IPS DF 6.9 (cell line): Measurements from ENCODE around the gene CD7.

Experiments used
- DNase-seq: peaks from one replicate; pipeline ENCODE4 v3.0.0-alpha.2; 2013; ENCODE audit warnings: low read depth, low spot score
- H3K27ac ChIP-seq: one replicate; pipeline ENCODE4 v1.5.1; 2013; ENCODE audit warnings: low read length, control low read depth
- H3K27me3 ChIP-seq: 2 replicates; pipeline ENCODE4 v1.6.1; 2013; ENCODE audit warnings: mild to moderate bottlenecking, low read length; ENCODE audit not compliant: control insufficient read depth, insufficient read depth
- H3K36me3 ChIP-seq: 2 replicates; pipeline ENCODE4 v1.6.1; 2013; ENCODE audit warnings: low read length; ENCODE audit not compliant: control insufficient read depth, insufficient read depth
- H3K4me1 ChIP-seq: 2 replicates; pipeline ENCODE4 v1.6.1; 2013; ENCODE audit warnings: low read length; ENCODE audit not compliant: control insufficient read depth, insufficient read depth
- H3K4me3 ChIP-seq: 2 replicates; pipeline ENCODE4 v1.5.1; 2013; ENCODE audit warnings: mild to moderate bottlenecking, low read length
- H3K9me3 ChIP-seq: 2 replicates; pipeline ENCODE4 v1.6.1; 2013; ENCODE audit warnings: low read length, inconsistent platforms; ENCODE audit not compliant: control insufficient read depth, insufficient read depth
- WGBS: extraction: QIAGEN DNeasy Blood & Tissue Kit; methylation state at CpG from one replicate; pipeline ENCODE4 v1.1.7; 2013; ENCODE audit warnings: mixed read lengths, missing lambda C conversion rate; ENCODE audit not compliant: insufficient read length, insufficient coverage; 5-methylcytosine and 5-hydroxymethylcytosine counted together

The CD7 gene

DNA sequence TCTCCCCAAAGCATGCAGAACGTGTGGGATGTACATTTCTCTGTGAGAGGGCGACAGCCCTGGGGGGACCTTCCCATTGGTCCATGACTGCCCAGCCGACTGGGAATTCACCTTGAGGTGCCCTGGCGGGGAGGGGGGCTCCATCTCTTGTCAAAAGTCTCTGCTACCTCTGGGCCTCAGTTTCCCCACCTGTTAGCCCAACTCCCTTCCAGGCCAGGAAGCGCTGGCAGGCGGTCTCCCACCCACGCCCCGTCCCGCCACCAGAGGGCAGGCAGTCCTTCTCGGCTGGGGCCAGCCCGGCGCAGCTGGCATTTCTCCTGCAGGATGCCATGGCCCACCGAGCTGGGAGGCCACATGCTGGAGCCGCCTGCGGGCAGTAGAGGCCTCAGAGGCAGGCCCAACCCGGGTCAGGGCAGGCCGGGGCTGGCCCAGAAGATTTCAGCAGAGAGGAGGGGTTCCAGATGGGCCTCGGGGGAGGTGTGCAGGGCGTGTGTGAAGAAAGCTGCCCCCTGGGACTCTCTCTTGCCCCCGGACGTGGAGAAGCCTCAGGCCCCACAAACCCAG, 16.6 kb downstream of the CD7 start:
- WGBS = no CpG with 5 or more reads among the region's 21 CpGs

DNA sequence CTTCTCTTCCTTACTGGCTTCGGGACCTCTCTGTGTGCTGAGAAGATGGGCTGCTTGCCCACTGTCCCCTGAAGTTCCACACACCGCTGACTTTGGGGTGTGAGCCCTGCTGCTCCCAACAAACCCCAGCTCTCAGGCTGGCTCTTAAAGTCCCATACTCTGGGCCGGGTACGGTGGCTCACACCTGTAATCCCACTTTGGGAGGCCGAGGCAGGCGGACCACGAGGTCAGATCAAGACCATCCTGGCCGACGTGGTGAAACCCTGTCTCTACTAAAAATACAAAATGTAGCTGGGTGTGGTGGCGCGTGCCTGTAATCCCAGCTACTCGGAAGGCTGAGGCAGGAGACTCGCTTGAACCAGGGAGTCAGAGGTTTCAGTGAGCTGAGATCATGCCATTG, 17.2 kb downstream of the CD7 start:
- no CpG with 5 or more reads among the region's 13 CpGs for WGBS

More for the DNA sequence above, 16.6 kb downstream of the CD7 start:
- Histone ChIP-seq H3K27ac (no peak overlapping the region), H3K4me3 (no peak overlapping the region), H3K36me3 (no peaks in the 10 kb centered on the region), H3K27me3 (no peaks in the 10 kb centered on the region), H3K9me3 (no peaks in the 10 kb centered on the region), H3K4me1 (no peaks in the 10 kb centered on the region)
- DNase-seq = no peak

DNA sequence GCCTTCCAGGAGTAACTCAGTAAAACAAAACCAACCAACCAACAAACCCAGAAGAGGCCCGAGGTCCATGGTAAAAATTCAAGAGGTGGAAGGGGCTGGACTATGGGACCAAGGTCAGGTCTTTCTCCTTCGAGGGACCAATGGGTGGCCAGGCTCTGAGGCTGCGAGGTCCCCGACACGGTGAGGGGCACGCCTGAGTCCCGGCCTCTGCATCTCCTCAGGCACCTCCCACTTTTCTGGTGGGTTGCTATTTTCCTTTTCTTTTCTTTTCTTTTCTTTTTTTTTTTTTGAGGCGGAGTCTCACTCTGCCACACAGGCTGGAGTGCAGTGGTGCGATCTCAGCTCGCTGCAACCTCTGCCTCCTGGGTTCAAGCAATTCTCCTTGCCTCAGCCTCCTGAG, 18.0 kb downstream of the CD7 start:
- no peaks in the 10 kb centered on the region for H3K27me3 ChIP-seq
- H3K4me3 ChIP-seq = no peak overlapping the region
- no peaks in the 10 kb centered on the region for H3K36me3 ChIP-seq
- DNase-seq = no peak
- no CpG with 5 or more reads among the region's 10 CpGs for WGBS
- H3K27ac ChIP-seq = no peak overlapping the region
- H3K9me3 ChIP-seq = no peaks in the 10 kb centered on the region
- no peaks in the 10 kb centered on the region for H3K4me1 ChIP-seq

More for the DNA sequence above, 17.2 kb downstream of the CD7 start:
- Histone ChIP-seq H3K27ac (no peak overlapping the region), H3K9me3 (no peaks in the 10 kb centered on the region), H3K4me3 (no peak overlapping the region), H3K36me3 (no peaks in the 10 kb centered on the region), H3K4me1 (no peaks in the 10 kb centered on the region), H3K27me3 (no peaks in the 10 kb centered on the region)
- no peak for DNase-seq

DNA sequence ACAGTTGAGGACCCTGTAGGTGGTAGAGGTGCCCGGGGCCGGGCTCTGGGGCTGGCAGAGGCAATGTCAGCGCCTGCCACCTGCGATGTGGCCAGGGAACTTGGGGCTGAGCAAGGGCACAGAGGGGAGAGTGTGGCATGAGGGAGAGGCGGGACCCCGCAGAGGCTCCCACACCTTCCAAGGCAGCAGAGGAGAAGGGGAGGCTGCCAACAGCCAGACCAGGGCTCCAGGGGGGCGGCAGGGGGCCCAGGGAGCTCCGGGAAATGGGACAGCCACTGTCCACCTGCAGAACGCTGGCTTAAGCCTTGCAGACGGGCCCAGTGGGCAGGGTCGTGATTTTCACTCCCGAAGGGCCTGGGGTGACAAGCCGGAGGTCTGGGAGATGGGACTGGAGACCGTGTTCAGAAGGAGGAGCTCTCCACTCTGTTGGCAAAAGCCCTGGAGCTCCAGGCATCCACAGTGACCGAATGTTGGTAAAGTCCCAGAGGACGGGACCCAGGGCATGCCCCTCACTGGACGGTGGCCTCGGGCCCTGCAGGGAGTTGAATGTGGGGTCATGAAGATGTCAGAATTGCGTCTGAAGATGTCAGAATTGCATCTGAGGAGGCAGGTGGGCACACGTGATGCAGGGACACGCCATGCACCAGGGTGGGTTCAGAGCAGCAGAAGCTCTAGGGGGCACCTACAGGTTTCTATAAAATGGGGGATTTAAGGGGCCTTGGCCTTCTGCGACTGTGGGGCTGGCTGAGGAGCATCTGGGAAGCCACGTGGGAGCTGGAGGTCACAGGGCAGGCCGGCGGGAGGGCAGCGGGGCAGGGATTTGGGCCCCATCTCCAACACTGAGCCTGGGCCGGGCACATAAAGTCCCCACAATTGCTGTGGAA, 18.6 kb downstream of the CD7 start:
- Histone ChIP-seq H3K36me3 (no peaks in the 10 kb centered on the region), H3K9me3 (no peaks in the 10 kb centered on the region), H3K27me3 (no peaks in the 10 kb centered on the region), H3K4me3 (no peak overlapping the region), H3K27ac (no peak overlapping the region), H3K4me1 (no peaks in the 10 kb centered on the region)
- no CpG with 5 or more reads among the region's 27 CpGs for WGBS
- DNase-seq = no peak

DNA sequence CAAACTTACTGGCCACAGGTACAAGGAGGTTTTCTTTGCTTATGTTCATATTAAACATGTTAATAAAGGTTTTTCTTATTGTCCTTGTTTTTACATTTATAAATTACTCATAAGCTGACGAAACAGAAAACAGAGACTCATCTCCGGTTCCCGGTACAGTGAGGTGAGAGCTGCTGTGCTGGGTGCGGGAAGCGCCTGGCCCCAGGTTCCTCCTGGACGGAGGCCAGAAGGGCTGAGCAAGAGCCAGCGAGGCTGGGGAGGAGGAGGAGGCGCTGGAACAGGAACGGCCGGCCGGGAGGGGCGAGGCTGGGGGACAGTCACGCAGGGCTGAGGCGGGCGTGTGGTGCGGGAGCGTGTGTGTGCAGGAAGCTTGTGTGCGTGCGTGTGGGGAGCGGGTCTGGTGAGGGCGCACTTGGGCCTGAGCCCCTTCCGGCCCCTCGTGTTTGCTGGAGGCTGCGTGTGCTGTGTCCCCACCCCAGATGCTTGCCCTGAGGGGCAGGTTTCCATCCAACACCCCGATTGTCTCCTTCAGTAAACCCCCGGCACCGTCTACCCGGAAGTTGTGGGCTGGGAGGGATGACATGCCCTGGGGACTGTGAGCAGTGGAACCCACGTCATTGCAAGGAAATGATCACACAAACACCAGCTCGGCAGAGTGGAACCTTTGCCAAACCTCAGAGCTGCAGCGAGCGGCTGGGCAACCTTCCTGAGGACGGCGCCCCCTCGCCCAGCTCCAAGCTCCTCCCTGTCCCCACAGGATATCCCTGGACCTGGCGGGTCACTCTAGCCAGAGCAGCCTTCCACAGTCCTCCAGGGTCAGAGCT, 19.5 kb downstream of the CD7 start:
- H3K36me3 ChIP-seq = no peaks in the 10 kb centered on the region
- no peaks in the 10 kb centered on the region for H3K4me1 ChIP-seq
- no CpG with 5 or more reads among the region's 36 CpGs for WGBS
- H3K4me3 ChIP-seq = peak overlapping the region; percentile 6; the same call in 1 of the 2 replicates
- H3K9me3 ChIP-seq = no peaks in the 10 kb centered on the region
- no peak overlapping the region for H3K27ac ChIP-seq
- no peaks in the 10 kb centered on the region for H3K27me3 ChIP-seq
- DNase-seq = no peak

DNA sequence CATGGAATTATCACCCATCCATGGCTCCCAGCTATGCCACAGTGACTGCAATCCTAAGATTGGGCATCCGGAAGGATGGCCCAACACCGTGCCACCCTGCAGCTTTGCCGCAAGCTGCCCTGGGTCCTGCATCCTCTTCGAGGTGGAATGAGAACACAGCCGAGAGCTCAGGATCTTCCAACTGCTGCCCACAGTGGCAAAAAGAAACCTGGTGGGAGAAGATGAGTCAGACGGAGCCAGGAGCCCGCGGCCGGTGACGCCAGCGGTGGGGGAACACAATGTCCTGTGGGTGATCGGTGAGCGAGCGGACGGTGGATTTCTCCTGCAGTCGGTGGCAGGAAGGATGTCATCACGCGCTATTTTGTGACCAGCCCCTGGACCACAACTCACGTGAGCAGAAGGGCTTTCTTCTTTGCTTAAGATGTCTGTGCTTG, 20.1 kb downstream of the CD7 start:
- no peak for DNase-seq
- WGBS = no CpG with 5 or more reads among the region's 19 CpGs
- no peaks in the 10 kb centered on the region for H3K36me3 ChIP-seq
- H3K4me3 ChIP-seq = no peak overlapping the region
- no peak overlapping the region for H3K27ac ChIP-seq
- no peaks in the 10 kb centered on the region for H3K9me3 ChIP-seq
- no peaks in the 10 kb centered on the region for H3K27me3 ChIP-seq
- no peaks in the 10 kb centered on the region for H3K4me1 ChIP-seq

DNA sequence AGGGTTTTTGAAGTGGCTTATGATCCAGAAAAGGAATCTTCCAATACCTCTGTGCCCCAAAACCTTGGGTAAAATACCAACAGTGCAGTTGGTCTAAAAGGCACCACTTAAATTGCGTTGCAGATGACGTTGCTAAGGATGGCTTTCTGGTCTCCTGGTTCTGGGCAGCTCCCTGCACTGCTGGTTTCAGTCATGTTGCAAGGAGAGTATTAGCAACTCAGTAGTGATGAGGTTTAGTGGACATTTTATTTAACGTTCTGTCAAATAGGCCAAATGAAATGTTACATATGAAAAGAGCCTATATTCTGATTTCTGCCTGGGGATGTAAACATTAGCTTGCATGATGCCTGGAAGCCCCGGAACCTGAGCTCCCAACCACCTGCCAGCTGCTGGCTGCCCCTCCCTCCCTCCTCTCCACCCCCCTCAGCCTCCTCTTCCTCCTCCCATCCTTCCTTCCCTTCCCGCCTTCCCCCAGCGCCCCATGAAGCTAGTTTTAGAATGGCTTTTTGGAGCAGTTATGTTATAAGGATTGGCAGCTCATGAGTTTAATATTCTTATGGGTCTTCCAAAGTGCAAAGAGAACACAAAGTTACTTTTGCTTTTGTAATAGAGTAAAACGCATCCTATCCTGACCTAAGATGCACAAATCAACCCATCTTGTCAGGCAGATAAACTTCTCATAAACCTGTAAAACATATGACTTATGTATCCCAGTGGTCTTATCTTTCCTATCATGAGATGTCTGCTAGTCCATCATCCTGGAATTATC, 20.7 kb downstream of the CD7 start:
- H3K4me1 ChIP-seq = no peaks in the 10 kb centered on the region
- no peak for DNase-seq
- no peaks in the 10 kb centered on the region for H3K27me3 ChIP-seq
- H3K27ac ChIP-seq = no peak overlapping the region
- H3K9me3 ChIP-seq = no peaks in the 10 kb centered on the region
- H3K36me3 ChIP-seq = no peaks in the 10 kb centered on the region
- no peak overlapping the region for H3K4me3 ChIP-seq
- WGBS = no CpG with 5 or more reads among the region's 7 CpGs

DNA sequence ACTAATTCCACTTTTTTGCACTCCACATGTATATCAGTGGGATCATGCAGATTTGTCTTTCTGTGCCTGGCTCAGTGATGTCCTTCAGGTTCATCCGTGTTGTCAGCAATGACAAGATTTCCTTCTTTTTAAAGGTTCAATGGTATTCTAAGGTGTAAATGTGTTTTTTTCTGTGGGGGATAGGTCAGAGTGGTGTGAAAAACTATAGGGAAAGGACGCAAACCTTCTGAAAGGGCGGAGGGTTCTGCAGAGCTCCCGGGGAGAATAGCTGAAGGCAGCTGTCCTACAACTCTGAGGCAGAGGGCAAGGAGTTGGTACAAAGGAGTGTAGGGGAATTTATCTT, 22.0 kb downstream of the CD7 start:
- no peaks in the 10 kb centered on the region for H3K27me3 ChIP-seq
- H3K36me3 ChIP-seq = no peaks in the 10 kb centered on the region
- no peak overlapping the region for H3K27ac ChIP-seq
- no peak for DNase-seq
- no peak overlapping the region for H3K4me3 ChIP-seq
- WGBS = no CpG with 5 or more reads among the region's 4 CpGs
- no peaks in the 10 kb centered on the region for H3K9me3 ChIP-seq
- H3K4me1 ChIP-seq = no peaks in the 10 kb centered on the region

DNA sequence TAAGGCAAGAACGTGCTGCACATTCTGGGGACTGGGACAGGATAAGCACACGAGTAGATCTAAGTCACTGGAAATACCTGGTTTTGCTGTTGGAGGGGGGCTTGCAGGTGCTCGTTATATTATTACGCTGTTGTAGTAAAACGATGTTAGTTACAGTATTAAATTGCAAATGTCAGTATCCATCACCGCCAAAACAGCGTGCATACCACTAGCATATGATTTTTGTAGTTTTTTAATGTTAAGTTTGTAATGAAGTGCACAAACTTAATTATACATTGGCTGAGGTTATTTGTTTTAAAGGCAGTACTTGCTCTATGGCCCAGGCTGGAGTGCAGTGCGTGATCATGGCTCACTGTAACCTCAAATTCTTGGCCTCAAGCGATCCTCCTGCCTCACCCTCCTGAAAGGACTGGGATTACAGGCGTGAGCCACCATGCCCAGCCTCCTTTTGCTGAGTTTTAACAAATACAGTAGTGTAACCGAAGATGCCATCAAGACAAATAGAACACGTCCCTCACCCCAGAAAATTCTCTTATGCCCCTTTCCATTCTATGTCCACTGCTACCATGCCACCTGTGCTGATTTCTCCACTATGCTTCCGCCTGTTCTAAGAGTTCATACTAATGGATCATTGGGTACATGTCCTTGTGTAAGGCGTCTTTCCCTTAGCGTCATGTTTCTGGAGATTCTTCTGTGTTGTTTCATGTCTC, 23.2 kb downstream of the CD7 start:
- H3K27ac ChIP-seq = no peak overlapping the region
- no peaks in the 10 kb centered on the region for H3K36me3 ChIP-seq
- no peaks in the 10 kb centered on the region for H3K9me3 ChIP-seq
- H3K4me1 ChIP-seq = no peaks in the 10 kb centered on the region
- H3K4me3 ChIP-seq = no peak overlapping the region; the same call in 1 of the 2 replicates
- DNase-seq = no peak
- no CpG with 5 or more reads among the region's 15 CpGs for WGBS
- no peaks in the 10 kb centered on the region for H3K27me3 ChIP-seq
